ENCODE results near the gene KCNH6. TPM values are rescaled to one million over a fixed set of nuclear protein-coding genes. Genes with fewer than 3 reads are reported as not detected.

KCNH6 gene
- total RNA-seq, 1 donor from 2014 or later = 13.2 TPM

DNA sequence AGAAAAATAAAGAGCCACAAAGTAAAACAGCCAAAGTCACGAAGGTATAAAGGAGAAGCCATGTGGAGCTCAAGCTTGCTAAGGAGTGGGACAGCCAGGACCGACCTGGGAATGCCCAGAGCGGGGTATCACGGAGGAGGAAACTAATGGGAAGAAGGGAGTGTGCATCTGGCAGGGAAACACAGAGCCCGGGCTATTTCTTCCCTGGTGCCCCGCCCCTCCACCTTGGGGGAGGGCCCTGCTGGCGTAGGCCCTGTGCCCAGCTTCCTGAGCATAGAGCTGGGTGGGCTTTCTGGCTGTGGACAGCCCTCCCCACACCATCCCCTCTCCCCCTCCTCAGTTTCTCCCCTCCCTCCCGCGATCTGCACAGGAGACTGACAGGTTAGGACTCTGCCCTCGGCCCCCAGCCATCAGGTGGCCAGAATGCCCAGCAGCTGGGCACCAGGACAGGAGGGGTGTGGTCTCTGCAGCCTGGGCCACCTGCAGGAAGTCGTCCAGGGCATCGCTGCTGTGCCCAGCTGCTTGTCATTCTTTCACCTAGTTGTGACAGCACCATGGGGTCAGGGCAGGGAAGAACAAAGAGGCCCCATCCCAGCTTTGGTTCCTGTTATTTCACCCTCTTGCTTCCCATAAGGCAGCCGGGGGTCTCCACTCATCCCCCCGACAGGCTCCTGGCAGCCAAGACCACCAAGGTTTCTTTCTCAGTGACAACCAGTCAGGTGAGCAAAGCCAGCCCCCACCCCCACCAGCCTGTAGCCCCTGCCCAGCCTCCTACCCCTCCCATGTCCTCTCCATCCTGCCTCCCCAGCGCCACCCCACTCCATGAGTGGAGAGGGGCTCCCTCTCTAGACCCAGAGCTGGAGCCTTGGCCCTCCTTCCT lies 20.0 kb downstream of the KCNH6 start:
- Mint-ChIP-seq H3K27ac (no peak overlapping the region), H3K9me3 (ENCODE audit: low read depth) (no peaks in the 10 kb centered on the region), H3K4me1 (ENCODE audit: low read depth) (no peaks in the 10 kb centered on the region), H3K4me3 (ENCODE audit: low read depth) (no peak overlapping the region), H3K36me3 (ENCODE audit: insufficient read depth) (no peaks in the 10 kb centered on the region), H3K27me3 (peaks cover 20% of the 10 kb centered on the region)
- no peak for DNase-seq (ENCODE audit: low spot score, unreplicated experiment)
- TF ChIP-seq, protein P1, sequence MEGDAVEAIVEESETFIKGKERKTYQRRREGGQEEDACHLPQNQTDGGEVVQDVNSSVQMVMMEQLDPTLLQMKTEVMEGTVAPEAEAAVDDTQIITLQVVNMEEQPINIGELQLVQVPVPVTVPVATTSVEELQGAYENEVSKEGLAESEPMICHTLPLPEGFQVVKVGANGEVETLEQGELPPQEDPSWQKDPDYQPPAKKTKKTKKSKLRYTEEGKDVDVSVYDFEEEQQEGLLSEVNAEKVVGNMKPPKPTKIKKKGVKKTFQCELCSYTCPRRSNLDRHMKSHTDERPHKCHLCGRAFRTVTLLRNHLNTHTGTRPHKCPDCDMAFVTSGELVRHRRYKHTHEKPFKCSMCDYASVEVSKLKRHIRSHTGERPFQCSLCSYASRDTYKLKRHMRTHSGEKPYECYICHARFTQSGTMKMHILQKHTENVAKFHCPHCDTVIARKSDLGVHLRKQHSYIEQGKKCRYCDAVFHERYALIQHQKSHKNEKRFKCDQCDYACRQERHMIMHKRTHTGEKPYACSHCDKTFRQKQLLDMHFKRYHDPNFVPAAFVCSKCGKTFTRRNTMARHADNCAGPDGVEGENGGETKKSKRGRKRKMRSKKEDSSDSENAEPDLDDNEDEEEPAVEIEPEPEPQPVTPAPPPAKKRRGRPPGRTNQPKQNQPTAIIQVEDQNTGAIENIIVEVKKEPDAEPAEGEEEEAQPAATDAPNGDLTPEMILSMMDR (IDR thresholded peaks at IDR 0.05; ENCODE audit: unreplicated experiment) = no peak

DNA sequence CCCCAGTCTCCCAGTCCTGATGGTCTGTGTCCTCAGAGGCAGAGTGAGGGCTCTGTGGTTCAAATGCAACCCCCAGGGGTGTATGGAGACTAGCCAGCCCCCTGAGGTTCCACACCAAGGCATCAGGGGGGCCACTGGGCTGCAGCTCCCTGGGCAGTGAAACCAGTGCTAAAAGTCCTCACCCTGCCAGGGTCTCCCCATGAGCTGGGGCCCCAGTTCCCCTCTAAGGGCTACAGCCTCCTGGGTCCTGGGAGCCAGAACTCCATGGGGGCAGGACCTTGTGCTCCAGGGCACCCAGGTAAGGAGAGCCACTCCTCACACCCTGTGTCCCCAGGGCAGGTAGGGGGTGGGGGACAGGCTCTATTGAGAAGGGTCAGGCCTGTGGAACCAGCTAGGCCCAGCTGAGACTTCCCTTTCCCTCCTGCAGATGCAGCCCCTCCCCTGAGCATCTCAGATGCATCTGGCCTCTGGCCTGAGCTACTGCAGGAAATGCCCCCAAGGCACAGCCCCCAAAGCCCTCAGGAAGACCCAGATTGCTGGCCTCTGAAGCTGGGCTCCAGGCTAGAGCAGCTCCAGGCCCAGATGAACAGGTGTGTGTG lies 20.8 kb downstream of the KCNH6 start:
- Mint-ChIP-seq H3K27ac (no peak overlapping the region), H3K4me1 (ENCODE audit: low read depth) (no peaks in the 10 kb centered on the region), H3K36me3 (ENCODE audit: insufficient read depth) (no peaks in the 10 kb centered on the region), H3K27me3 (peaks cover 14% of the 10 kb centered on the region), H3K9me3 (ENCODE audit: low read depth) (no peaks in the 10 kb centered on the region), H3K4me3 (ENCODE audit: low read depth) (no peak overlapping the region)
- TF ChIP-seq, protein P1 (IDR thresholded peaks at IDR 0.05; ENCODE audit: unreplicated experiment) = no peak
- no peak for DNase-seq (ENCODE audit: low spot score, unreplicated experiment)

DNA sequence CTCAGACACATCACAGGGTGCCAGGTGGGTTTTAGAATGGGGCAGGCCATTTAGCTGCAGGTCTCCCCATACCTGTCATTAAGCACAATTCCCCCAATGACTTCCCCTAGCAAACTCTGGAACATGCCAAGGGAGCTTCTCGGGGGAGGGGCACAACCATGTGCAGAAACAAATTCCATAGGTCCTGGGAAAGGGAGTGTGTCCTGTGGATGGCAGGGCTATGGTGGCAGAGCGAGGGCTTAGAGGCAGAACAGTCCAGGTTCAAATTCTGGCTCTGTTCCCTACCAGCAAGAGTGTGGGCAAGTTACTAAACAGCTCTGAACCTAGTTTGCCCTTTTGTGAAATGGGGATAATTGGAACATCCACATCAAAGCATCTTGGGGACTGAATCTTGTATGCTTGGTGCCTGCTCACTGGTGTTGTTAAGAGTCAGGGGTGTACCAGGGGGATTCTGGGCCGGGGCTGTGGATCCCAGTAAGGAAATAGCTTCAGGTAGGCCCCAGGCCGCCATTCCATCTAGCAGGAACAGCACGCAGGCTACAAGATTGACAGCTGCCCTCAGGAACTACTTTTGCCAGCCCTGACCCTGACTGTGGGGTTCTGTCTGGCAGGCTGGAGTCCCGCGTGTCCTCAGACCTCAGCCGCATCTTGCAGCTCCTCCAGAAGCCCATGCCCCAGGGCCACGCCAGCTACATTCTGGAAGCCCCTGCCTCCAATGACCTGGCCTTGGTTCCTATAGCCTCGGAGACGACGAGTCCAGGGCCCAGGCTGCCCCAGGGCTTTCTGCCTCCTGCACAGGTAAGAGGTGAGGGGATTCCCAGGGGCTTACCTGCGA lies 21.5 kb downstream of the KCNH6 start:
- Mint-ChIP-seq H3K36me3 (ENCODE audit: insufficient read depth) (no peaks in the 10 kb centered on the region), H3K27ac (no peak overlapping the region)
- no peak for DNase-seq (ENCODE audit: low spot score, unreplicated experiment)

GRCh38 chr17:63546308-63547082 lies 23.3 kb downstream of the KCNH6 start:
- TF ChIP-seq, protein P1 (IDR thresholded peaks at IDR 0.05; ENCODE audit: unreplicated experiment) = no peak
- H3K4me3 Mint-ChIP-seq (ENCODE audit: low read depth) = no peak overlapping the region
- H3K9me3 Mint-ChIP-seq (ENCODE audit: low read depth) = no peaks in the 10 kb centered on the region
- H3K36me3 Mint-ChIP-seq (ENCODE audit: insufficient read depth) = no peaks in the 10 kb centered on the region
- no peak for DNase-seq (ENCODE audit: low spot score, unreplicated experiment)
- H3K27me3 Mint-ChIP-seq = no peaks in the 10 kb centered on the region
- H3K27ac Mint-ChIP-seq = no peak overlapping the region
- peaks cover 2% of the 10 kb centered on the region for H3K4me1 Mint-ChIP-seq (ENCODE audit: low read depth)

More for the DNA sequence above, 21.5 kb downstream of the KCNH6 start:
- no peaks in the 10 kb centered on the region for H3K9me3 Mint-ChIP-seq (ENCODE audit: low read depth)
- H3K4me3 Mint-ChIP-seq (ENCODE audit: low read depth) = no peak overlapping the region
- H3K27me3 Mint-ChIP-seq = peaks cover 6% of the 10 kb centered on the region
- no peaks in the 10 kb centered on the region for H3K4me1 Mint-ChIP-seq (ENCODE audit: low read depth)
- TF ChIP-seq, protein P1 (IDR thresholded peaks at IDR 0.05; ENCODE audit: unreplicated experiment) = no peak
